Ovary (tissue), 3 donors: ENCODE data around the gene SPATA2L.

Experiments used
- POLR2A ChIP-seq: fragments of 450-650 bp; IDR thresholded peaks from one replicate; pipeline ENCODE4 v1.6.1; 2017; ENCODE audit warnings: antibody characterized with exemption, mild to moderate bottlenecking, moderate library complexity
- TF ChIP-seq, protein P1 (sequence below), 3 donors: fragments of 450-650 bp in 2 of 3; fragments of 200-600 bp in 1 of 3; IDR thresholded peaks; one replicate each; pipeline versions ENCODE4 v1.5.1 to v1.8.0; 2016 to 2022; ENCODE audit warnings: antibody characterized with exemption in 3 of 3, mild to moderate bottlenecking in 1 of 3
- donor health status: DM: no; HTN: no; CAD: no.

DNA sequence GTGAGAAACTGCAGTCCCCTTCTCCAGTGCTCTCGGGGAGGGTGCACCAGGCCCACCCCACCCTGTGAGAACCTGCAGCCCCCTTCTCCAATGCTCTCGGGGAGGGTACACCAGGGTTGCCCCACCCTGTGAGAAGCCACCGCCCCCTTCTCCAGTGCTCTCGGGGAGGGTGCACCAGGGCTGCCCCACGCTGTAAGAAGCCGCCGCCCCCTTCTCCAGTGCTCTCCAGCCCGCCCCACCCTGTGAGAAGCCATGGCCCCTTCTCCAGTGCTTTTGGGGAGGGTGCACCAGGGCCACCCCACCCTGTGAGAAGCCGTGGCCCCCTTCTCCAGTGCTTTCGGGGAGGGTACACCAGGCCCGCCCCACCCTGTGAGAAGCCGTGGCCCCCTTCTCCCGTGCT is 31.8 kb downstream of the SPATA2L start:
- no peak for TF ChIP-seq POLR2A
- TF ChIP-seq, protein P1, sequence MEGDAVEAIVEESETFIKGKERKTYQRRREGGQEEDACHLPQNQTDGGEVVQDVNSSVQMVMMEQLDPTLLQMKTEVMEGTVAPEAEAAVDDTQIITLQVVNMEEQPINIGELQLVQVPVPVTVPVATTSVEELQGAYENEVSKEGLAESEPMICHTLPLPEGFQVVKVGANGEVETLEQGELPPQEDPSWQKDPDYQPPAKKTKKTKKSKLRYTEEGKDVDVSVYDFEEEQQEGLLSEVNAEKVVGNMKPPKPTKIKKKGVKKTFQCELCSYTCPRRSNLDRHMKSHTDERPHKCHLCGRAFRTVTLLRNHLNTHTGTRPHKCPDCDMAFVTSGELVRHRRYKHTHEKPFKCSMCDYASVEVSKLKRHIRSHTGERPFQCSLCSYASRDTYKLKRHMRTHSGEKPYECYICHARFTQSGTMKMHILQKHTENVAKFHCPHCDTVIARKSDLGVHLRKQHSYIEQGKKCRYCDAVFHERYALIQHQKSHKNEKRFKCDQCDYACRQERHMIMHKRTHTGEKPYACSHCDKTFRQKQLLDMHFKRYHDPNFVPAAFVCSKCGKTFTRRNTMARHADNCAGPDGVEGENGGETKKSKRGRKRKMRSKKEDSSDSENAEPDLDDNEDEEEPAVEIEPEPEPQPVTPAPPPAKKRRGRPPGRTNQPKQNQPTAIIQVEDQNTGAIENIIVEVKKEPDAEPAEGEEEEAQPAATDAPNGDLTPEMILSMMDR (IDR thresholded peaks at IDR 0.05) = no peak
